OCI-LY1 (cell line): ENCODE measurements around the gene ANKUB1.

Experiments
- H2AFZ ChIP-seq: fragments of 200-600 bp; sonication (generic), shearing (Covaris generic); 2 replicates; pipeline ENCODE4 v1.6.0; 2014; ENCODE audit warnings: antibody characterized with exemption, mild to moderate bottlenecking, low read length
- H3F3A ChIP-seq: fragments of 200-600 bp; sonication (generic), shearing (Covaris generic); 2 replicates; pipeline ENCODE4 v1.6.0; 2014; ENCODE audit warnings: mild to moderate bottlenecking, antibody characterized with exemption, low read length, moderate library complexity; ENCODE audit not compliant: insufficient read depth
- H3K27ac ChIP-seq: fragments of 200-600 bp; sonication (generic); 2 replicates; pipeline ENCODE4 v1.5.1; 2014; ENCODE audit warnings: low read length, mixed run types, mild to moderate bottlenecking, low read depth; ENCODE audit not compliant: poor library complexity, severe bottlenecking
- H3K27me3 ChIP-seq: fragments of 200-600 bp; sonication (generic); 2 replicates; pipeline ENCODE4 v1.6.0; 2014; ENCODE audit warnings: antibody characterized with exemption, mild to moderate bottlenecking, low read length, moderate library complexity; ENCODE audit not compliant: insufficient read depth
- H3K36me3 ChIP-seq: fragments of 200-600 bp; sonication (generic); 2 replicates; pipeline ENCODE4 v1.6.1; 2014; ENCODE audit warnings: mild to moderate bottlenecking, antibody characterized with exemption, low read length, moderate library complexity, mixed read lengths; ENCODE audit not compliant: insufficient read depth
- H3K4me1 ChIP-seq: fragments of 200-600 bp; sonication (generic); 2 replicates; pipeline ENCODE4 v1.5.1; 2014; ENCODE audit warnings: mild to moderate bottlenecking, low read length, moderate library complexity; ENCODE audit not compliant: insufficient read depth, severe bottlenecking
- H3K4me2 ChIP-seq: fragments of 200-600 bp; sonication (generic), shearing (Covaris generic); 2 replicates; pipeline ENCODE4 v1.6.1; 2014; ENCODE audit warnings: low read length
- H3K4me3 ChIP-seq: fragments of 200-600 bp; sonication (generic); 2 replicates; pipeline ENCODE4 v1.5.1; 2014; ENCODE audit warnings: low read length, low read depth, mild to moderate bottlenecking, mixed read lengths; ENCODE audit not compliant: poor library complexity, severe bottlenecking
- H3K79me2 ChIP-seq: fragments of 200-600 bp; shearing (Covaris generic); 2 replicates; pipeline ENCODE4 v1.6.1; 2016; ENCODE audit warnings: mixed run types, low read length, mixed read lengths; ENCODE audit not compliant: insufficient read depth
- H3K9ac ChIP-seq: fragments of 200-600 bp; sonication (generic), shearing (Covaris generic); 2 replicates; pipeline ENCODE4 v1.6.1; 2014; ENCODE audit warnings: mild to moderate bottlenecking, low read length, mixed read lengths
- H3K9me2 ChIP-seq: fragments of 200-600 bp; sonication (generic), shearing (Covaris generic); 2 replicates; pipeline ENCODE4 v1.6.1; 2014; ENCODE audit warnings: low read depth, mild to moderate bottlenecking, low read length, mixed read lengths
- H3K9me3 ChIP-seq: fragments of 200-600 bp; shearing (Covaris generic); 2 replicates; pipeline ENCODE4 v1.6.1; 2014; ENCODE audit warnings: low read length, mixed read lengths
- H4K20me1 ChIP-seq: fragments of 200-600 bp; sonication (generic), shearing (Covaris generic); 2 replicates; pipeline ENCODE4 v1.6.0; 2016; ENCODE audit warnings: mild to moderate bottlenecking, low read length; ENCODE audit not compliant: insufficient read depth
- EZH2 ChIP-seq: fragments of 200-600 bp; sonication (generic), shearing (Covaris generic); IDR thresholded peaks from 2 replicates; pipeline ENCODE4 v1.8.0; 2017; ENCODE audit warnings: borderline replicate concordance, mixed run types, mild to moderate bottlenecking, antibody characterized with exemption, low read length, moderate library complexity, mixed read lengths
- TF ChIP-seq, protein P1 (sequence below): fragments of 200-600 bp; sonication (generic), shearing (Covaris generic); IDR thresholded peaks from 2 replicates; pipeline ENCODE4 v1.5.1; 2017; ENCODE audit warnings: mild to moderate bottlenecking, antibody characterized with exemption, low read length, moderate library complexity, mixed read lengths

The ANKUB1 gene

DNA sequence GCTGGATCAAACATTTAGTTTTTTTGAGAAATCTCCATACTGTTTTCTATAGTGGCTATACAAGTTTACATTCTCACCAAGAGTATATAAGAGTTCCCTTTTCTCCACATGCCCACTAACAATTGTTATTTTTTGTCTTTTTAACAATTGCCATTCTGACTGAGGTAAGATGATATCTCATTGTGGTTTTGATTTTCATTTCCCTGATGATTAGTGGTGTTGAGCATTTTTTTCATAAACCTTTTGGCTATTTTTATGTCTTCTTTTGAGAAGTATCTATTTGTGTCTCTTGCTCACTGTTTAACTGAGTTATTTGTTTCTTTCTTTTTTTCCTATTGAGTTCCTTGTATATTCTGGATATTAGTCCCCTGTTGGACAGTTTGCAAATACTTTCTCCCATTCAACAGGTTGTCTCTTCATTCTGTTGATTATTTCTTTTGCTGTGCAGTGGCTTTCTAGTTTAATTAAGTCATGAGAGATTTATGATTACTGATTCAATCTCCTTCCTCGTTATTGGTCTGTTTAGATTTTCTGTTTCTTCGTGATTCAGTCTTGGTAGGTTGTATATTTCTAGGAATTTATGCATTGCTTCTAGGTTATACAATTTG lies 13.9 kb upstream of the ANKUB1 start:
- Histone ChIP-seq H3K9ac (no peak overlapping the region), H4K20me1 (no peaks in the 10 kb centered on the region), H3K4me1 (peaks cover 10% of the 10 kb centered on the region), H3K36me3 (no peaks in the 10 kb centered on the region), H3K4me2 (no peak overlapping the region), H2AFZ (no peak overlapping the region), H3F3A (no peaks in the 10 kb centered on the region), H3K9me3 (no peaks in the 10 kb centered on the region), H3K9me2 (no peaks in the 10 kb centered on the region), H3K27ac (no peak overlapping the region), H3K4me3 (no peak overlapping the region), H3K79me2 (no peaks in the 10 kb centered on the region), H3K27me3 (no peaks in the 10 kb centered on the region)
- no peak for TF ChIP-seq EZH2
- TF ChIP-seq, protein P1, sequence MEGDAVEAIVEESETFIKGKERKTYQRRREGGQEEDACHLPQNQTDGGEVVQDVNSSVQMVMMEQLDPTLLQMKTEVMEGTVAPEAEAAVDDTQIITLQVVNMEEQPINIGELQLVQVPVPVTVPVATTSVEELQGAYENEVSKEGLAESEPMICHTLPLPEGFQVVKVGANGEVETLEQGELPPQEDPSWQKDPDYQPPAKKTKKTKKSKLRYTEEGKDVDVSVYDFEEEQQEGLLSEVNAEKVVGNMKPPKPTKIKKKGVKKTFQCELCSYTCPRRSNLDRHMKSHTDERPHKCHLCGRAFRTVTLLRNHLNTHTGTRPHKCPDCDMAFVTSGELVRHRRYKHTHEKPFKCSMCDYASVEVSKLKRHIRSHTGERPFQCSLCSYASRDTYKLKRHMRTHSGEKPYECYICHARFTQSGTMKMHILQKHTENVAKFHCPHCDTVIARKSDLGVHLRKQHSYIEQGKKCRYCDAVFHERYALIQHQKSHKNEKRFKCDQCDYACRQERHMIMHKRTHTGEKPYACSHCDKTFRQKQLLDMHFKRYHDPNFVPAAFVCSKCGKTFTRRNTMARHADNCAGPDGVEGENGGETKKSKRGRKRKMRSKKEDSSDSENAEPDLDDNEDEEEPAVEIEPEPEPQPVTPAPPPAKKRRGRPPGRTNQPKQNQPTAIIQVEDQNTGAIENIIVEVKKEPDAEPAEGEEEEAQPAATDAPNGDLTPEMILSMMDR = no peak

DNA sequence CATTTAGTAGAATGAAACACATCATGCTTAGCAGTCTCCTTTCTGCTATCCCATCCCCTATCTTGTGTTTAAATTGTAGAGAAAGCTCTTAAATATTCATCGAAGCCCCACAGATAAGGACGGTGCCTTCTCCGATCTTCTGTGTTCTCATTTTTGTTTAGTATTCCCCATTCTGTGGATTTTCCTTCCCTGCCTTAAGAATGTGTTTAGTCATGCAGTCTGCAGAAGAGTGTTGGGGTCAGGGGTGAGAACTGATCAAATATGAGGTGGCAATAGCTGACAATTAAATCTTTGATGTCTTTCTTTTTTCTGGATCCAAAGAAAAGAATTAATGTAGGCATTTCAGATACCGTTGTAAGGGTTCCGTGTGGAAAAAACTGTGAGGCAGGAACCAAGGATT lies 9.3 kb upstream of the ANKUB1 start:
- Histone ChIP-seq H3K79me2 (no peaks in the 10 kb centered on the region), H3K4me3 (no peak overlapping the region), H3K9me3 (no peaks in the 10 kb centered on the region), H3F3A (no peaks in the 10 kb centered on the region), H3K4me1 (no peaks in the 10 kb centered on the region), H4K20me1 (no peaks in the 10 kb centered on the region), H3K27me3 (no peaks in the 10 kb centered on the region), H3K9ac (no peak overlapping the region), H3K9me2 (no peaks in the 10 kb centered on the region), H3K4me2 (no peak overlapping the region), H2AFZ (no peak overlapping the region), H3K36me3 (no peaks in the 10 kb centered on the region), H3K27ac (no peak overlapping the region)
- TF ChIP-seq, protein P1 = no peak
- no peak for TF ChIP-seq EZH2

DNA sequence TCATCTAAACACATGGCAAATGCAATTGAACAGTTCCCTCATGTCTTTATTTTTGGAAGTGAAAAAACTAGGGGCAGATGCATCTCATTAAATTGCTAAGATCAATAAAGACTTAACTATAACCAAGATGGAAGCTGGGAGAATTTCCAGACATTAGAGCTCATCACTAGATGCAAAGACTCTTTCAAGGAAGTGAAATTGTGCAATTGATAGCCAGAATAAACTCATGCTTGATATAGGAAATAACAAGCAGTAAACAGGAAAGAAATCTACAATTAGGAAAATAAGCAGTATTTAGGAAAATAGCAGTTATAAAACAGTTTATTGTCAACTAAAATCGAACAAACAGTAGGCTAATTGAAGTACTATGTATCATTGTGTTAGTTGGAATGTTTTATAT lies 8.8 kb upstream of the ANKUB1 start:
- TF ChIP-seq, protein P1 = no peak
- no peak for TF ChIP-seq EZH2
- Histone ChIP-seq H3K9me2 (no peaks in the 10 kb centered on the region), H3F3A (no peaks in the 10 kb centered on the region), H3K9ac (no peak overlapping the region), H2AFZ (no peak overlapping the region), H3K36me3 (no peaks in the 10 kb centered on the region), H3K4me1 (no peaks in the 10 kb centered on the region), H3K27ac (no peak overlapping the region), H3K4me3 (no peak overlapping the region), H3K27me3 (no peaks in the 10 kb centered on the region), H3K4me2 (no peak overlapping the region), H3K9me3 (no peaks in the 10 kb centered on the region), H3K79me2 (no peaks in the 10 kb centered on the region), H4K20me1 (no peaks in the 10 kb centered on the region)
